HG03039 (cell line): Measurements from ENCODE around the gene RNF14.
A peak's percentile ranks its signal among the peaks of the same experiment; 100 is the strongest.

Experiments used
- ATAC-seq: cut with Tn5 transposase; IDR thresholded peaks from one replicate; pipeline ENCODE4 v1.9.1; 2021; ENCODE audit warnings: mild to moderate bottlenecking, moderate library complexity; ENCODE audit not compliant: unreplicated experiment

Gene RNF14

DNA sequence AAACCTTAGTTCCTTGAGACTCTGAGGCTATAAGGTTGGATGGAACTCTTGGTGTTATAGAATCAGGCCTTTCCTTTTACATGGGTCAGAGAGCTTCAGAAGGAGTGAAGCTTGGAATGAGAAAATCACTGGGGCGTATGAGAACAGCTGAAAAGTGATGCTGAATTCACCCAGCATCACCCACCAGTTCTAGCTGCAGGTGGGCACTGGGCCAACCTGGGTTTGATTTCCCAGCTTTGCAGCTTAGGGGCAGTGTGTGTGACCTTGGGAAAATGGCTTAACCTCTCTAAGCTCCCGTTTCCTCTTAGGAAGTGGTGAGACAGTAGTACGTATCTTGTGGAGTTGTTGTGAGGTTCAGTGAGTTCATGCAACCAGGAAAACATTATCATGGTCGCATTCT lies 21.6 kb upstream of the RNF14 start:
- ATAC-seq: no peak

DNA sequence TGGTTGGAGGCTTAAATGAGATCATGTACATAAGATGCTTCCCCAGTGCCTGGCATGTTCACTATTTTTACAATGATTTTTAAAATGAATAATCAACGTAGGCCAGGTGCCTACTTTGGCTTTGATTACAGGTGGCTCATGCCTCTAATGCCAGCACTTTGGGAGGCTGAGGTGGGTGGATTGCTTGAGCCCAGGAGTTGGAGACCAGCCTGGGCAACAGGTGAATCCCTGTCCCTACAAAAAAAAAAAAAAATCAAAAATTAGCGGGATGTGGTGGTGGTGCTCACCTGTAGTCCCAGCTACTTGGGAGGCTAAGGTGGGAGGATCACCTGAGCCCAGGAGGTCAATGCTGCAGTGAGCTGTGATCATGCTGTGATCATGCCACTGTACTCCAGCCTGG lies 20.1 kb upstream of the RNF14 start:
- no peak for ATAC-seq

DNA sequence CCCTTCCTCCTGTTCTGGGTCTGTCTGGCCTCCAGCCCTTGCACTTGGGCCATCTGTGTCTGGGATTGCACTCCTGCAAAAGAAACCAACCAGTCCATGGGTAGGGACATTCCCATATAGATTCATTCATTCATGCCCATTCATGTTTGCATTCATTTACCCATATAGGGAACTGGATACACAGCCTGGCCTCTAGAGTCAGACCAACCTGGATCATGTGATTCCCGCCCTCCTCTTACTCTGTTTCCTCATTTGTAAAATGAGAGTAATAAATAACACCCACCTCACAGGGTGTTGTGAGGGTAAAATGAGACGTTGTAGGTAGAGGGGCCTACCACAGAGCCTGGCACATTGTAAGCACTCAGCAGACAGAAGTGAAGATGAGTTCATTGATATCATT lies 19.4 kb upstream of the RNF14 start:
- no peak for ATAC-seq

DNA sequence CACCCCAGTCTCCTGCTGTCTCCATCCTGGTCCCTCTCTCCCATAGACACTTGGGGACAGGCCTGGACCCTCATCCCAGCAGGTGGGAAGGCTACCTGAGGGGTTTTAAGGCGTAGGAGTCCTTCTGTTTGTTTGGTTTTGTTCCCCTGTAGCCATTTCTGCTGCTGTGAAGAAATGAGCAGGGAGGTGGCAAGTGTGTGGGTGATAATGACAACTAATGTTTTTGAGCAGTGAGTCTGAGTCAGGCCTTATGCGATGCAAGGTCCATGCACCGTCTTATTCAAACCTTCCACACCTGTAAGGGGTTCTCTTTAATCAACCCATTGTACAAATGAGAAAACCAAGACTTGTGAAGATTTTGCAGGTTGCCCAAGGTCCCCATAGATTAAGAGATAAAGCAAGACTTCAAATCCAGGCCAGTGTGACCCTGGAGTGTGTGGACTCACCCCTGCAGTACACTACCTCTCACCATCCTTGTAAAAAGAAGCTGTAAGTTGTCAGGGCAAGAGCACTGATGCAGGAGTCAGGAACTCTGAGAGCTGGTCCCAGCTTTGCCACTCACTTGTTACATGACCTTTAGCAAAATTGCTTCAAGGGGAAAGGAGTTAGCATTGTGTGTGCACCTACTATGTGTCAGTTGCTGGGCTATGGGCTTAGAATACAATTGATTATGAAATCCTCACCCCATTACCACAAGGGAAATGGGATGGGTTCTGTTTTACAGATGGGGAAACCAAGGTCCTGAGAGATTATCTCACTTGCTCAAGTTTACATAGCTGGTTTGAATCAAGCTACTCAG lies 18.5 kb upstream of the RNF14 start:
- no peak for ATAC-seq

DNA sequence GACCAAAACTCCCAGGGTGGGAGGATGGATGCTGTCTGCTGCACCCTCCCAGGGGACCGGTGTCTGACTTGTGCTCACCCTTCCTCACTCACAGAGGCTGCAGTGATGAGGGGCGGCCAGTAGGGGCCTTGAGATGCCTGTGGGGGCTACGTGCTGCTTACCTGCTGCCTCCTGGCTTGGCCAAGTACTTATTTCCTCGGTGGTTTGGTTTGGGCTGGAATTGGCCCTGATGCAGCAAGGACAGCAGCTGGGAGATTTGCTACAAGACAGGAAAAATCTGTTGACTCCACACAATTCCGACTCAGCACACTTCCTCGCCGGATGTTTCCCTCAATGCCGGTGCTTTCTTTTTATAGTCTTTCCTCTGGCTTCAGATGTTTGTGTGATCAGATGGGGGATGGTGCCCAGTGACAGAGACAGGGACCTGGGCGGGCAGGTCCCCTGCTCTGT lies 17.5 kb upstream of the RNF14 start:
- peak; percentile 61 for ATAC-seq

DNA sequence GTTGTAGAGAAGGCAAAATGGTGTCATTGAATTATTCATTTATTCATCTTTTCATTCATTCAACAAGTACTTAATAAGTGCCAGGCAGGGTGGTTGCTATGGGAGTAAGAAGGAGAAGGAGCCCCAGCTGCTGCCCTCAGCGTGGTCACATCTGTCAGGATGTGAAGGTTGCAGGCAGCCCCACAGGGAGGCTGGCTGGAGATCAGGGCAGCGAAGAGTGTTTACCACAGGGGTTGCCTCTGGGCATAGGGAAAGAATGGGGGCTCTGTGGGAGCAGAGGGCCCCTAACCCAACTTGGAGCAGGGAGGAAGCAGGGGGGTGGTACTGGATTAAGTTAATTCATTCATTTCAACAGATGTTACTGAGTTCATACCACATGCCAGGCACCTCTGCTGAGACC lies 16.9 kb upstream of the RNF14 start:
- no peak for ATAC-seq

DNA sequence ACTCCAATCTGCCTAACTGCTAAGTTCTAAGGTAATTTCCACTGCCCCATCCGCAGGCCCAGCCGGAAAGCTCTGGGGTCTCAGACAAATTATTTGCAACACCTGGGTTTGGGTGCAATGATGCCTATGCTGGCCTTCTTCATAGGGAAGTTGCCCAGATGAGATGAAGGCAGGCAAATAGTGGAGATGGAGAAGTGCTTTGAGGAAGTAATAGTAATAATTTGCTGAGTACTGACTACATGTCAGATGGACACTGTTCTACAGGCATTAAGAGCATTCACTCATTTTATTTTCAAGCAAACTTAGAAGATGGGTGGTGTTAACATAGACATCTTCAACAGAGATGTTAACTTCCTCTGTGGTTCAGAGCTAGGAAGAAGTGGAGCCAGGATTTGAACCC lies 14.7 kb upstream of the RNF14 start:
- no peak for ATAC-seq

DNA sequence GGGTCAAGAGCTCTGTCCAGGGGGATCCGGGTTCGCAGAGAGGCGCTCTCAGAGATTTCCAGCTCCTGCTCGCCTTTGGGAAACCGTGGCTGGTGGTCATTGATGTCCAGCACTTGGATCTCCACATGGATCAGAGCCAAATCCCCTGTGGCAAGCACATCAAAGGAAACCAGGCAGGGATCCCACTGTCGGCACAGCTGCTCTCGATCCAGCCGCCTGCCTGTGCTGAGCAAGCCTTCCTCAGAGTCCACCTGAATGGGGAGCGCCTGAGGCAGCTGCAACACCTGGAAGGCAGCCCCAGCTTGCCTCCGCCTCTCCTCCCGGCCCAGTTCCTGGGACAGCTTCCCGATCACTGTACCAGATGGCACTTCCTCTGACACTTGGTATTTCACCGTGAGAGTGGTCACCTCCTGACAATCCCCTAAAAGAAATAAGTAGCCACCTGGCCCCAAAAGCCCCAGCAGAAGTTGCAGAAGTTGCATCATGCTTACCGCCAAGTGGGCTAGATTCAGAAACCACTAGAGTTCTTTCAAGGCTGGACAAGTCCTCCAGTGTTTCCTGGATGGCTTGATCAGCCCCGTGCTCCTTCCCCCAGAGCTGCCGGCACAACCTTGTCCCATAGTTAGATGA lies 11.4 kb upstream of the RNF14 start:
- no peak for ATAC-seq

DNA sequence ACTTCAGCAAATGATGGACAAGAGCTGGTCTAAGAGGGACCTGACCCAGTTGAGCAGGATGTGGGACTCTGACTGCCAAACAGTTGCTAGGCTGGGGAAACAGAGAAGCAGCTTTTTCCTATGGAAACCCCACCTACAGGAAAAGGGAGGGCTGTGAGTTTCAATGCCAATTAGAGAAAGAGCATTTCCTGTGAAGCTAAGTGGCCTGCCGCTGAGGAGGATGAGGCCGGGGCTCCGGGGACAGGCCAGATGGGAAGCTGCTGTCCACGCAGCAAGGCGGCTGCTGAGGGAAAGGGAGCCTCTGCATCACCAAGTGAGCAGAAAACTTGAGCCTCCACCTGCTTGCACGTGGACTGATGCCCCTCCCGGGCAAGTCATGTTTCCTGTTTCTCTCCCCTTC lies 10.8 kb upstream of the RNF14 start, which contains the start of gene PCDH12:
TSS of gene PCDH12 (minus strand) at position 90 of the 400 bp plus-strand sequence. CDS start 351 bp downstream, outside the sequence.
- no peak for ATAC-seq

DNA sequence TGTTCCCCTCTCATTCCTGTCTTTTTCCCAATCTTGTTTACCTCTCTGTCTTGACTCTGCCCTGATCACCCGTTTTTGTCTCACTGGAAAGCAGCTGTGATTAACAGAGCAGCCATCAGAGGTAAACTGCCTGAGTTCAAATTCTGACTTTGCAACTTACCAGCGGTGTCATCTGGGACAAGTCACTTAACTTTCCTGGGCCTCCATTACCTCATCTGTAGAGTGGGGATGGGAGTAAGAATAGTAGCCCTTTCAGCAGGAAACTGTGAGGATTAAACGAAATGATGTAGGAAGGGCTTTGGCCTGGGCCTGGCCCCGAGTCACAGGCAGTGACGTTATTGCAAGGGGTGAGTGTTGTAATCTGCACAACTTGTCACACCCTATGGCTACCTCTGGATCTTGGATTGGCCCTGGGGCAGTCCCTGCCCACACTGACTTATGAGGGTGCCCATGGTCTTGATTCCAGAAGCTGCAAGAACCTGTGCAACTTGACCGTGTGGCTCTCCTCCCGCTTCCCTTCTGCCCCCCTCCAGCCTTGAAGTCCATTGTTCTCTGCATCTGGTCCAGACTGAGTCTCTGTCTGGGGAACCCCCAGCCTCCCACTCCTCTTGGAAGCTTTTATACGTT lies 10.2 kb upstream of the RNF14 start:
- ATAC-seq: no peak

DNA sequence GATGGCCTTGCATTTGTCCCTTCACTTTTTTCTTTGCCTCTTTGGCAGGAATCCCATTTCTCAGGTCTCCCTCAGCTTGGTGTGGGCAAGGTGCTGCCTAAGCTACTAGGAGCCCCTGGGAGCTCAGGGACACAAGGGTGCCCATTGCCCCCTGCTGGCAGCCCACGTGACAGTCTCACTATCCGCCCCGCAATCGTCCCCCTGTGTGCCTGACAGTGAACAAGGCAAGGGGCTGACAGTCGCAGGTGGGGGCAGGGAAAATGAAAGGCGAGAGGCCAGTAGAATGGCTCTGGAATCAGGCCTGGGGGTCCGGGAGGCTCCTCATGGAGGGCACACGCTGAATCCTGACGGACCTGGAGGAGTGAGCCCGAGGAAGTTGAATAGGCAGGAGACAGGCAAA lies 8.9 kb upstream of the RNF14 start:
- ATAC-seq: no peak

DNA sequence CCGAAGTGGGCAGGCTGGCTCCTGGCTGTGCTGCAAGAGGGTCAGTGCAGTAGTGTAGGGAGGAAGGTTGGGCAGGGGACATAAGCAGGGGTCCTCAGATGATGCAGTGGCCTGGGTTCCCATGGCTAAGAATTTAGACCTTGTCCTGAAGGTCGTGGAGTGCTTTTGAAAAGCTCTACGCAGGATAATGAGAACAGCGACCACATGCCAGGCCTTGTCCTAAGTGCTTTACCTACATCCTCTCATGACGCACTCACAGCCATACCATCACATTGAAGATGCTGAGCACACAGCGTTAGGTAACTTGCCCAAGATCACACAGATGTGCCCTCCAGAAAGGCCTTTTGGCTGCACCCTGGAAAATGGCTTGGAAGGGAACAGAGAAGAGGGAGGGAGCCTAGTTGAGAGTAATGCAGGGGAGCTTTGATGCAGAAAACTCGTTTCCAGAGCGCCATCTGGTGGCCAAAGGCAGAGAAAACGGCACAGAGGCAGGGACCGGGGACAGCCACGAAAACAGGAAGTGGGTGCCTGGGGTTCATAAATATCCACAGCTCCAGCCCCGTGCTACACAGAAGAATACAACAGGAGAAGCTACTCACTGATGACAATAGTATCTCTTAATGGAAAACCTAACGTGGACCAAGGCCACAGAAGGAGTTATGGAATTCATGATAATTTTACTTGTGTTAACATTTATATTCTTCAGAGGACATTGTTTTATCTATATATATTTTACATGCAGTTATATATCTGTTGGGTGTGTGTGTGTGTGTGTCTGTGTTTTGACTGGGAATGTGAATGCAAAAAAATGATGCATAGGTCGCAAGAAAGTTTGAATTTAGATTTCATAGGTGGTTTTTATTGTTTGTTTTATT lies 8.2 kb upstream of the RNF14 start:
- peak; percentile 93 for ATAC-seq

DNA sequence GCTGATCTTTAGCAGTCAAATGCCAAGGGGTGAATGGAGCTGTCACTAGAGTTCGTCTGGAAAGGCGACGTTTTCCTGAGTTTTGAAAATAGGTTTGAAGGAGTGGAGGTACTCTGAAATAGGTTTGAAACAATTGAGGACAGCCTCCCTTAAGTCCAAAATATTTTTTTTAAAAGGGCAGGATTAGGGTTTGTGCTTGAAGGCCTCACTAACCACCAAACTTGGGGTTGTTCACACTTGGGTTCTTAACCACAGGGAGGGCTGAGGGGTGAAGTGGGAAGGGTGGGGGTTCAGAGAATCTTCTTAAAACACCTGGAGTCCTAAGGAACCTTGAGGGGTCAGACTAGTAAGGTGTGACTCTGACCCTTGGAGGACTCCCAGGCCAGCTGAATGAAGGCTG lies 7.4 kb upstream of the RNF14 start:
- ATAC-seq: no peak

DNA sequence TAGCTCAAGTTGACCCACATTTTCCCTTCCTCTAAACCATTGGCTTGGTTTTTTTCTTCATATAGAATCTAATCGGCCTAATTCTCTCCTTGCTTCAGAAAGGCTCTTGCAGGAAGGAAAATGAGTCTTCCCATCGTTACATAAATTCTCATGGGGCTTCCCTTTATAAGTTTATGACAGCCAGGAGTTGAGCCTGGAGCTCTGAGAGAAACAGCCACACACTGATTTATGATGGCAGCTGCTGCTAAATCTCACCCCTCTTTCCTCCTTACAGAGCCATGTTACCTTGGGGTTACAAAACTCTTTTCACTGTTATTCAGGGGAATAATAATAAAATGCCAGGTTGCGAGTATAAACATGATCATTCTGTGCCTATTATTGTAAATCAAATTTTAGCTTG lies 5.2 kb upstream of the RNF14 start:
- ATAC-seq: no peak

DNA sequence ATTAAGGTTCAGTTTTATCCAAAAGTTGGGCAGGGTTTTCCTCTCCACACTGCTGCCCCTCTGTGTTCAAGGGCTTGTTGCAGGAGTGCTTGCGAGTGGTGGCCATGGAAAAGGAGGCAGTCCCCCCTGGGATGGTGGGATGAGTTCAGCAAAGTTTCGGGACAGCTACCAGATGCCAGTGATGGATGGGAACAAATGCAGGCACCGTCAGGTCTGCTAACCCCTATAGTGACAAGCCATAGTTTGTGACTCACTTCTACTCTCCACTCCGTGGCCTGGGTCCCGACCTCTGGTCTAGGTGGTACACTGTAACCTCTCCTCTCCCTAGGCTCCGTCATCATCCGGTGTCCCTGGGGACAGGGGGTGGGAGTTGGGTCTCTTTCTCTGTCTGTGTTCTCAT lies 3.8 kb upstream of the RNF14 start:
- no peak for ATAC-seq

DNA sequence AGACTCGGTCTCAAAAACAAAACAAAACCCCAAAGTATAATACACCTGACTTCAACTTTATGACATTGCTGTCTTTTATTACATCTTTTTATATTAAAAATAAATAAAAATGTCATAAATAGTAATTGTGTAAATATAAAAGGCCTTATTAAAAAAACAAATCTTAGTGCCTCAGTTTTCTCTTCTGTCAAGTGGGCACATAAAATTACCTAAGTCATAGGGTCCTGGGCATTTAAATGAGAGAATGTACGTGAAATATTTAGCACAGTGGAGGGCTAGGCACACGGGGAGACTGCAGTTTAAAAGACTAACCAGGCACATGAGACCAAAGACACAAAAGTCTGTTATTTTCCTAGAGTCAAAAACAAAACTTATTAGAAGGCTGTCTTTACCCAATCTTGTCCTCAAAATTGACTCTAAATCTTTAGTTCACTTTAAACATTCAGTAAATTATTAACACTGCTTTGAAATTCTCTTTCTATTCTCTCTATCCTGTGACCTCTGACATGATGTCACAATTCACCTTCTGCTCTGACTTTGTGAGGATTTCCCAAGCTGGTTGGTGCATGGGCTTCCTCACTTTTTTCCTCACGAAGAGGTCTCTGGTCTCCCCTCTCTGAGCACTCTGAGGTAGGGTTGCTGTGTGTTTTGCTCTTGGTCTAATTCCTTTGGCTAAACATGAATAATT lies 2.5 kb upstream of the RNF14 start:
- no peak for ATAC-seq

DNA sequence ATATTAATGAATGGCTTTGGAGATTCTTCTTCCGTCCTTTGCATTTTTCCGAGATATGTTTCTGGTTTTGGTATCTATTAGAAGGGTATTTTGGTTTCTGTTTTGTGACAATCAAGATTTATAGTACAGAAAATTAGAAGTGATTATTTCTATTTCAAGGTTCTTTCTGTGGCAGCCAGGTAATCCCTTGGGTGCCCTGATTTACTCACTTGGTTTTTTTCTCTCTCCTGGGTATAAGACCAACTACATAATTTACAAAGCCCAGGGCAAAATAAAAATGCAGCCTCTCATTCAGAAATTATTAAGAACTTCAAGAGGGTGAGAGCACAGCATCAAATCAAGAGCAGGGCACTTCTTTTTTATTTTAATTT lies 2.0 kb upstream of the RNF14 start:
- no peak for ATAC-seq

DNA sequence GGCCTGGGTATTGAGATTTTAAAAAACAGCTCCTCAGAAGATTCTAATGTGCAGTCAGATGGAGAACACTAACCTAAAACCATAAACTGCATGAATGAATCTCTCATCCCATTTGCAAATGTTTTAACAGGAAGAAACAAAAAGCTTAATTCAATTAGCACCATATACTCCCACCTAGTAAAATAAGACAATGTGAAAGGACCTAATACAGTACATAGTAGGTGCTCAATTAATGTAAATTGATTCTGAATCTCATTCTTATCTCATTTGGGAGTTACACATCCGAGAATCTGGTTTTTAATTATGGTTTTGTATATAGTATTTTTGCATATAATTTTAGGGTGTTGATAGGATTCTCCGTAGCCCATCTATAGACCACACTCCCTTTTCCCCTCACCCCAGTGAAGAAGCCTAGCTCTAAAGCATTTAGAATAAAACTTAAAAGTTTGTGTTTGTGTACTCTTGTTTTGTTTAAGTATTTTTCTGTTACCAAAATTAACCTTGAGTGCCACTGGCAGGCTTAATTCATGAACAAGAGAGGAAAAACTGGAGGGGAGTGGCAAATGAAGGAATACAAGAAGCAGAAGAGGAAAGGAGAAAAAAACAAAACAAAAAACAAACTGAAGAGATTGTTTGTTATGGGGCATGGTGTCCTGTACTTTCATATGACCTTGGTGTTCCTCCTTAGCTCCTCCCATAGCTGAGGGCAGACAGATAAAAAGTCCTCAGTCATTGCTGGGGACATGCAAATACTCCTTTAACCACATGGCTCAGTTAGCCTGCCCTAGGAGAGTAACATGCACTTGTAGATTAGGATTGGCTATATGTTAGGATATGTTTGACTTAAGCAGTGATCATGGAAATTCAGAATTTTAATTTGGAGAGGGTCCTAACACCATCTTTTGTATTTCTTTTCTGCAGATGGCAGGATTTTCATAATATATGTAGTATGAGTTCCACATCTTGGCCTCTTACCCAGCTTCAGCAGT lies 1.2 kb downstream of the RNF14 start:
- ATAC-seq: peak; percentile 54

DNA sequence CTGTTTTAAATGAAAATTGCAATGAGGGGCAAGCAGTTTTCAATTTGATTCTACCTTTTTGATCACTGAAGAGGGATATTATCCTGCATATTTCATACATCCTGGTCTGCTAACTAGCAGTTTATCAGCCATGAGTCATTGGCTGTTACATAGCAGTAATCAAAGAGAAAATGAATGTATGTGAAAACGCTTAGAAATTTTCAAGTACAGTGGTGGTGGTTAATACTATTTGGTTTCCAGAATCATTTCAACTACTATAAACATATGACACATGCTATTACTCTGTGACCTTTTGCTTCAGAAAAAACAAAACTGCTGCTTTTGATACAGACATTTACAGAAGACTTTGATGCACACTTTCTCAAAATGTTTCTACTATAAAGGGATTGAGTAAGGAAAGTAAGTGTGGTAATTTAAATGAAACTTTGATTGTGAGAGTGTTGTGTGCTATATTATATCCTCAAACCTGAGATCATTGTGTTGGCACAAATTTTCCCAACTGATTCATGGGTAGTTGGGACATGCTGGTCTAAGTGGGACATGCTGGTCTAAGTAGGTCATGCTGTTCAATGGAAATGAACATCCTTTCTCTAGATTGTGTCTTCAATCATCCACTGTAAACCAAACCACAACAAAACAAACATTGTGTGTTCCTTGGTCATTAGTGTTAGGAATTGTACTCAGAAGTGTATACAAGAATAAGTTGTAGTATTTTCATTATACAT lies 5.1 kb downstream of the RNF14 start:
- ATAC-seq: no peak
